ENCODE data around the gene MAP4K5. TPM values are rescaled to one million over a fixed set of nuclear protein-coding genes. Genes with fewer than 3 reads are reported as not detected.

Gene MAP4K5
- total and polyA plus RNA-seq, 4 experiments from 2014 or later, result 5.9 to 43.0 (median 31.5) TPM

DNA sequence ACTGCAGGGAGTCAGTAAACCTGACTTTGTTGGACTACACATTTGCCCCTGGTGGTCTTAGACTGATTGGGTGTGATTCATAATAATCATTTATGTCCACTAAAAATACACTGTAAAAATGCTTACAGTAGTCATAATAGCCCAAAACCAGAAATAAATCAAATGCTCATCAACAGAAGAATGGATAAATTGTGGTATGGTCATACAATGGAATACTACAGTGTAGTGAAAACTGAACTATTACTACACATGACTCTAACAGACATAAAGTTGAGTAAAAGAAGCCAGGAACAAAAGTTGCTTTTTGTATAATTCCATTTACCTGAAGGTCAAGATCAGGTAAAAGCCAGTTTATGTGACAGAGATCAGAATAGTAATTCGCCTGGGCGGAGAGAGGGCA is 78.5 kb downstream of the MAP4K5 start:
- no peaks in the 10 kb centered on the region for H3K27me3 Mint-ChIP-seq
- no peaks in the 10 kb centered on the region for H3K9me3 ChIP-seq (ENCODE audit: control insufficient read depth in 1 of 2, low read length in 2 of 2)
- H3K27me3 ChIP-seq (ENCODE audit: insufficient read depth, low read length), result no peaks in the 10 kb centered on the region
- intact Hi-C loops (cut with micrococcal nuclease), result no loop called here
- peaks cover 53 to 57% of the 10 kb centered on the region in 2 donors for H3K36me3 Mint-ChIP-seq
- CTCF ChIA-PET (ENCODE audit: partially characterized antibody), result no interaction called here
- H3K4me1 ChIP-seq (ENCODE audit: insufficient read depth, low read length), result no peaks in the 10 kb centered on the region
- H3K9me3 Mint-ChIP-seq, result peaks cover 0 to 5% (median 0%) of the 10 kb centered on the region in 8 donors
- H3K4me1 Mint-ChIP-seq, result no peaks in the 10 kb centered on the region
- H3K27ac Mint-ChIP-seq, result peak overlapping the region in 2 of 7 donors; percentile 5 to 38
- peaks cover 15% of the 10 kb centered on the region for H3K36me3 ChIP-seq (ENCODE audit: insufficient read depth, low read length)
- H3K4me3 Mint-ChIP-seq, result no peak overlapping the region
- no peak overlapping the region for H3K4me3 ChIP-seq (ENCODE audit: low read length in 2 of 2)
- POLR2A ChIA-PET (ENCODE audit: partially characterized antibody), result no interaction called here
- DNase-seq, result no peak
- H3K27ac ChIP-seq (ENCODE audit: low read depth, low read length), result no peak overlapping the region

DNA sequence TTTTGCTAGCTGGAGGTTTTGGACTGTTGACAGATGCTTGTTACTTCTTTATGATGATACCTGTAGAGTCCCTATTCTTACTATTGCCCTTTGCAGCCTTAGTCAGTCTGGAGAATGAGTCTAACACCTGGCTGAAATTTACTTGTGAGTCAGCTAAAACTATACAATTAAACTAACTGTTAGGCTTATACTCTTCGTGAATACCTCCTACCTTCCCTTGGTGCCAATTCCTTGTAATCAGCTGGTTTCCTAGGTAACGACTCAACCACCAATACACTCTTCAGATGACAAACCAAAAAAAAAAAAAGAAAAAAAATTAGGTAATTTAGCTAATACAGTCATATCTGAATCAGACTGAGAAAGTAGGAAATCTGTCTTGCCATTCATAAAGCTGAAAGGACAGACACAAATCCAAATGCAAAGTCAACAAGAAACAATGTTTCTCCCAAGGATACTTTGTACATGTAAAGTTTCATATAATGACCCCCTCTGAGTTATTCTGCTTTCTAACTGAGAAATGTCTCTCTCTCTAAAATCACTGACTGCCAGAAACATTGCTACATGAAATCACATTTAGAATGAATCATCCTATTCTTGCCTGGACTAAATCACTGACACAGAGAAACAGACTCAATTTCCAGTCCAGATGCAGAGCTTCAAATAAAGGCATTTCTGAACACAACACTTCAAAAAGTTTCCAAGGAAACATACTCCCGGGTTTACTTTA is 79.2 kb downstream of the MAP4K5 start:
- peaks cover 0 to 5% (median 0%) of the 10 kb centered on the region in 8 donors for H3K9me3 Mint-ChIP-seq
- H3K4me3 ChIP-seq (ENCODE audit: low read length in 2 of 2), result no peak overlapping the region
- H3K9me3 ChIP-seq (ENCODE audit: control insufficient read depth in 1 of 2, low read length in 2 of 2), result no peaks in the 10 kb centered on the region
- H3K4me1 Mint-ChIP-seq, result no peaks in the 10 kb centered on the region
- DNase-seq, result no peak
- H3K27ac Mint-ChIP-seq, result no peak overlapping the region
- CTCF ChIA-PET (ENCODE audit: partially characterized antibody), result no interaction called here
- H3K27ac ChIP-seq (ENCODE audit: low read depth, low read length), result no peak overlapping the region
- intact Hi-C loops (cut with micrococcal nuclease), result no loop called here
- no peaks in the 10 kb centered on the region for H3K4me1 ChIP-seq (ENCODE audit: insufficient read depth, low read length)
- no peak overlapping the region for H3K4me3 Mint-ChIP-seq
- H3K36me3 Mint-ChIP-seq, result peaks cover 55 to 59% of the 10 kb centered on the region in 2 donors
- H3K36me3 ChIP-seq (ENCODE audit: insufficient read depth, low read length), result peaks cover 15% of the 10 kb centered on the region
- H3K27me3 Mint-ChIP-seq, result no peaks in the 10 kb centered on the region
- POLR2A ChIA-PET (ENCODE audit: partially characterized antibody), result no interaction called here
- no peaks in the 10 kb centered on the region for H3K27me3 ChIP-seq (ENCODE audit: insufficient read depth, low read length)

DNA sequence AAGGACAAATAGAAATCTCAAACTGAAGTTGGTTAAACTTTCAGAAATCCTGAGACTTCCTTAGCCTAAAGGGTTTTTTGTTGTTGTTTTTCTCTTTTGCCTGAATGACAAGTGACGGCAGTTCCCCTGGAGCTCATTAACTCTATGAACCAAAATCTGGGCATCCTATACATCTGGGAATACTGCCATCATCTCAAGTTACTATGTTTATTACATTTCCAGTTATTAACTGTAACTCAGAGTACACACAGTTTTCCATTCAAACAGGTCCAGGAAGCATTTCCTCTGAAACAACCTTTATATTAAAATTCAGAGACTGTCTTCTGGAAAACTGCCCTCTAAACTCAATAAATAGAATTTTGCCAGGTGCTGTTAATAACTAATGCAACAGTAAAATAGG is 80.1 kb downstream of the MAP4K5 start:
- Histone ChIP-seq H3K4me3 (ENCODE audit: low read length in 2 of 2) (no peak overlapping the region), H3K4me1 (ENCODE audit: insufficient read depth, low read length) (no peaks in the 10 kb centered on the region), H3K27me3 (ENCODE audit: insufficient read depth, low read length) (no peaks in the 10 kb centered on the region), H3K27ac (ENCODE audit: low read depth, low read length) (no peak overlapping the region), H3K36me3 (ENCODE audit: insufficient read depth, low read length) (peaks cover 15% of the 10 kb centered on the region), H3K9me3 (ENCODE audit: control insufficient read depth in 1 of 2, low read length in 2 of 2) (no peaks in the 10 kb centered on the region)
- CTCF ChIA-PET (ENCODE audit: partially characterized antibody), result no interaction called here
- Mint-ChIP-seq H3K36me3 (peaks cover 59 to 64% of the 10 kb centered on the region in 2 donors), H3K27me3 (no peaks in the 10 kb centered on the region), H3K27ac (no peak overlapping the region), H3K4me3 (no peak overlapping the region), H3K4me1 (no peaks in the 10 kb centered on the region), H3K9me3 (peaks cover 0 to 5% (median 0%) of the 10 kb centered on the region in 8 donors)
- POLR2A ChIA-PET (ENCODE audit: partially characterized antibody), result no interaction called here
- intact Hi-C loops (cut with micrococcal nuclease), result no loop called here
- no peak for DNase-seq

DNA sequence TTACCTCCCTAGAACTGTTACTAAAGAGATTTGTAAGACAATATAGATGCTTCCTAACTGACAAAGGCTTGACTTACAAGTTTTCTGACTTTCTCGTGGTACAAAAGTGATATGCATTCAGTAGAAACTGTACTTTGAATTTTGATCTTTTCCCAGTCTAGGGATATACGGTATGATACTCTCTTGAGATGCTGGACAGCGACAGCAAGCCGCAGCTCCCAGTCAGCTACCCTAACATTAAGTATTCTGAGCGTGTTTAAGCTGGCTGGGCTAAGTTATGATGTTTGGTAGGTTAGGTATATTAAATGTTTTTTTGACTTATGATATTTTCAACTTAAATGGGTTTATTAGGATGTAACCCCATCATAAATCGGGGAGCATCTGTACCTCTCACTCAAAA is 80.5 kb downstream of the MAP4K5 start:
- H3K9me3 Mint-ChIP-seq, result peaks cover 0 to 5% (median 0%) of the 10 kb centered on the region in 8 donors
- no peak overlapping the region for H3K27ac ChIP-seq (ENCODE audit: low read depth, low read length)
- CTCF ChIA-PET (ENCODE audit: partially characterized antibody), result no interaction called here
- POLR2A ChIA-PET (ENCODE audit: partially characterized antibody), result no interaction called here
- H3K4me3 ChIP-seq (ENCODE audit: low read length in 2 of 2), result no peak overlapping the region
- intact Hi-C loops (cut with micrococcal nuclease), result no loop called here
- no peak for DNase-seq
- H3K36me3 ChIP-seq (ENCODE audit: insufficient read depth, low read length), result peaks cover 15% of the 10 kb centered on the region
- H3K4me1 ChIP-seq (ENCODE audit: insufficient read depth, low read length), result no peaks in the 10 kb centered on the region
- H3K36me3 Mint-ChIP-seq, result peaks cover 60 to 64% of the 10 kb centered on the region in 2 donors
- H3K4me1 Mint-ChIP-seq, result no peaks in the 10 kb centered on the region
- H3K27ac Mint-ChIP-seq, result no peak overlapping the region
- no peaks in the 10 kb centered on the region for H3K27me3 ChIP-seq (ENCODE audit: insufficient read depth, low read length)
- H3K27me3 Mint-ChIP-seq, result no peaks in the 10 kb centered on the region
- no peaks in the 10 kb centered on the region for H3K9me3 ChIP-seq (ENCODE audit: control insufficient read depth in 1 of 2, low read length in 2 of 2)
- H3K4me3 Mint-ChIP-seq, result no peak overlapping the region

DNA sequence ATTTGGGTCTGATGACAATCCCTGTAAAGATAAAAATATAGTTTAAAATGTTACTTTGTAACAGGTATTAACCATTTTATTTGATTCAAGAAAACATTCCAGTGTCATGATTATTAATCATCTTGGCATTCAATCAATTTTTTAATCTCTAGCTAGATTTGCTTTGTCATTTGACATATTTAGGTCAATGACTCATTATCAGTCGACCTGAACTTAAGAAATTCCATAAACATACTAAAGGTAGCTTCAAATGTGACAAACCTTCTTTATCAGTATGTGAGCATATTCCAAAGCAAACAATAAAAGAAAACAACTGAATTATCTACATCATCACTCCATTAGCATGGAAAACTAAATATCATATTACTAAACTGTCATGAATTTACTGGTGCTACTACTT is 84.9 kb downstream of the MAP4K5 start:
- Histone ChIP-seq H3K27ac (ENCODE audit: low read depth, low read length) (no peak overlapping the region), H3K9me3 (ENCODE audit: control insufficient read depth in 1 of 2, low read length in 2 of 2) (no peaks in the 10 kb centered on the region), H3K4me1 (ENCODE audit: insufficient read depth, low read length) (no peaks in the 10 kb centered on the region), H3K36me3 (ENCODE audit: insufficient read depth, low read length) (peaks cover 15% of the 10 kb centered on the region), H3K4me3 (ENCODE audit: low read length in 2 of 2) (no peak overlapping the region), H3K27me3 (ENCODE audit: insufficient read depth, low read length) (no peaks in the 10 kb centered on the region)
- intact Hi-C loops (cut with micrococcal nuclease), result loop anchor here (10.0 kb wide), 1 partner anchor 123 kb away; no protein-coding TSS in a partner anchor
- Mint-ChIP-seq H3K36me3 (peaks cover 53 to 55% of the 10 kb centered on the region in 2 donors), H3K27ac (no peak overlapping the region), H3K9me3 (peaks cover 0 to 5% (median 0%) of the 10 kb centered on the region in 8 donors), H3K27me3 (no peaks in the 10 kb centered on the region), H3K4me3 (no peak overlapping the region), H3K4me1 (no peaks in the 10 kb centered on the region)
- ChIA-PET CTCF (ENCODE audit: partially characterized antibody) (no interaction called here), POLR2A (ENCODE audit: partially characterized antibody) (no interaction called here)
- no peak for DNase-seq

DNA sequence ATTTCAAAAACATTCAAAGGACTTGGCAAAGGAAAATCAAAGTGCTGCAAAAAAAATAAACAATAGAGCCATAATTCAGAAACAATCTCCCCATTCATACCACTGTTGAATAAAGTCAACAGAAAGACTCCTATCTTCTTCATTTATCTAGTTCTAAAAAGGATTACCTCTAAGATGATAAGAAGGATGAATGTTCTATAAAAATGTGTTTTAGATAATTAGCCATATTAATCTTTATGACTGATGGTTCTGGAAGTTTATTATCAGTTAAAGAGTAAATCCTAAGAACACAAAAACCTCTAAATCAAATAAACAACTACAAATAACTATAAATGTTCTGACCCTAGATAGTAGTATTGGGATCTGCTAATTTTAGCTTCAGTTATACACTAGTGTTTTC is 97.8 kb downstream of the MAP4K5 start:
- Mint-ChIP-seq H3K4me3 (no peak overlapping the region), H3K9me3 (peaks cover 0 to 7% (median under 1%) of the 10 kb centered on the region in 8 donors), H3K27ac (no peak overlapping the region), H3K36me3 (peaks cover 61 to 65% of the 10 kb centered on the region in 2 donors), H3K27me3 (no peaks in the 10 kb centered on the region), H3K4me1 (no peaks in the 10 kb centered on the region)
- Histone ChIP-seq H3K4me3 (ENCODE audit: low read length in 2 of 2) (no peak overlapping the region), H3K27ac (ENCODE audit: low read depth, low read length) (no peak overlapping the region), H3K4me1 (ENCODE audit: insufficient read depth, low read length) (no peaks in the 10 kb centered on the region), H3K9me3 (ENCODE audit: control insufficient read depth in 1 of 2, low read length in 2 of 2) (no peaks in the 10 kb centered on the region), H3K36me3 (ENCODE audit: insufficient read depth, low read length) (peaks cover 15% of the 10 kb centered on the region), H3K27me3 (ENCODE audit: insufficient read depth, low read length) (no peaks in the 10 kb centered on the region)
- intact Hi-C loops (cut with micrococcal nuclease), result no loop called here
- no peak for DNase-seq
- ChIA-PET CTCF (ENCODE audit: partially characterized antibody) (no interaction called here), POLR2A (ENCODE audit: partially characterized antibody) (no interaction called here)

DNA sequence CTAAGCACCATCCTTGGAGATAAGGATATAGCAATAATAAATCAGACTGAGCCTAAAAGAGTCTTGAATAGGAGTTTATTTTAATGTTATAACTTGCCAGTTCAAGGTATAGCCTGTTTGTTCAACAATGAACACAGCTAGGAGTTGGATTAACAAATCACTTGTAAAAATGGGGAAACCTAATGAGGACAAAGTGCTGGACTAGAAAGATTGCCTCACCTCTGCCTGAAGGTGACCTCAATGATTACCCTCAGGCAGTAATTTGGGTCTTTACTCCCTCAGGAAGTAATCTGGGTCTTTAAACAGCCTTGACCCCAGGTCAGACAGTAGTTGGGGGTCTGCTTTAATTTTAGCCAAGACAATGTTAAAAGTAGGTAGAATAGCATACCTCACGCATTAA is 100.2 kb downstream of the MAP4K5 start:
- no peaks in the 10 kb centered on the region for H3K27me3 Mint-ChIP-seq
- Histone ChIP-seq H3K27me3 (ENCODE audit: insufficient read depth, low read length) (no peaks in the 10 kb centered on the region), H3K4me3 (ENCODE audit: low read length in 2 of 2) (no peak overlapping the region), H3K9me3 (ENCODE audit: control insufficient read depth in 1 of 2, low read length in 2 of 2) (no peaks in the 10 kb centered on the region), H3K36me3 (ENCODE audit: insufficient read depth, low read length) (peaks cover 8% of the 10 kb centered on the region), H3K27ac (ENCODE audit: low read depth, low read length) (no peak overlapping the region), H3K4me1 (ENCODE audit: insufficient read depth, low read length) (no peaks in the 10 kb centered on the region)
- H3K4me1 Mint-ChIP-seq, result no peaks in the 10 kb centered on the region
- no peak overlapping the region for H3K27ac Mint-ChIP-seq
- peaks cover 0 to under 1% (median 0%) of the 10 kb centered on the region in 8 donors for H3K9me3 Mint-ChIP-seq
- DNase-seq, result no peak
- no peak overlapping the region for H3K4me3 Mint-ChIP-seq
- POLR2A ChIA-PET (ENCODE audit: partially characterized antibody), result no interaction called here
- intact Hi-C loops (cut with micrococcal nuclease), result no loop called here
- H3K36me3 Mint-ChIP-seq, result peaks cover 52 to 57% of the 10 kb centered on the region in 2 donors
- CTCF ChIA-PET (ENCODE audit: partially characterized antibody), result no interaction called here

Data from CD4-positive, alpha-beta memory T cell (primary cell).